SK-N-SH treated with all-trans-retinoic acid at 6 μM for 48 hours (cell line): ENCODE measurements around the gene LMO7.

Experiments
- ATAC-seq: fragments of 200-7000 bp; cut with Tn5 transposase; 3 replicates; pipeline ENCODE4 v1.9.1; 2020; ENCODE audit warnings: mild to moderate bottlenecking, moderate library complexity
- ARNTL ChIP-seq: fragments of 450-650 bp; formaldehyde crosslinking; IDR thresholded peaks from 2 replicates; pipeline ENCODE4 v1.5.0; 2020; ENCODE audit warnings: low read depth, mild to moderate bottlenecking, moderate library complexity, borderline replicate concordance
- BACH2 ChIP-seq: fragments of 250-450 bp; sonication (Bioruptor Pico); IDR thresholded peaks from 2 replicates; pipeline ENCODE4 v1.9.0; 2021; ENCODE audit warnings: mild to moderate bottlenecking, borderline replicate concordance
- CREB5 ChIP-seq: fragments of 250-450 bp; sonication (Bioruptor Pico); IDR thresholded peaks from 2 replicates; pipeline ENCODE4 v1.5.1; 2020; ENCODE audit warnings: low read depth, mild to moderate bottlenecking, moderate library complexity
- CSDC2 ChIP-seq: fragments of 250-450 bp; sonication (Bioruptor Pico); IDR thresholded peaks from 2 replicates; pipeline ENCODE4 v1.5.0; 2020; ENCODE audit warnings: mild to moderate bottlenecking, moderate library complexity
- CSRNP3 ChIP-seq: fragments of 250-450 bp; sonication (Bioruptor Pico); IDR thresholded peaks from 2 replicates; pipeline ENCODE4 v1.5.1; 2021; ENCODE audit warnings: mild to moderate bottlenecking, moderate library complexity
- ESRRG ChIP-seq: fragments of 250-450 bp; sonication (Bioruptor Pico); IDR thresholded peaks from 2 replicates; pipeline ENCODE4 v1.6.1; 2021; ENCODE audit warnings: mild to moderate bottlenecking
- GLIS3 ChIP-seq: fragments of 250-450 bp; sonication (Bioruptor Pico); IDR thresholded peaks from 2 replicates; pipeline ENCODE4 v1.5.0; 2020; ENCODE audit warnings: mild to moderate bottlenecking, moderate library complexity
- ISL1 ChIP-seq: fragments of 250-450 bp; sonication (Bioruptor Pico); IDR thresholded peaks from 2 replicates; pipeline ENCODE4 v2.1.2; 2022; ENCODE audit warnings: mild to moderate bottlenecking, moderate library complexity
- PATZ1 ChIP-seq: fragments of 250-450 bp; sonication (Bioruptor Pico); IDR thresholded peaks from 2 replicates; pipeline ENCODE4 v1.8.0; 2020; ENCODE audit warnings: mild to moderate bottlenecking, moderate library complexity, borderline replicate concordance
- PPARA ChIP-seq: fragments of 250-450 bp; sonication (Bioruptor Pico); IDR thresholded peaks from 2 replicates; pipeline ENCODE4 v1.5.0; 2020; ENCODE audit warnings: mild to moderate bottlenecking, borderline replicate concordance
- RARB ChIP-seq: fragments of 250-450 bp; sonication (Bioruptor Pico); IDR thresholded peaks from 2 replicates; pipeline ENCODE4 v1.8.0; 2021; ENCODE audit warnings: mild to moderate bottlenecking, moderate library complexity
- SNAI2 ChIP-seq: fragments of 250-450 bp; sonication (Bioruptor Pico); IDR thresholded peaks from 2 replicates; pipeline ENCODE4 v1.5.0; 2020; ENCODE audit warnings: mild to moderate bottlenecking, moderate library complexity
- TCF4 ChIP-seq: fragments of 250-450 bp; sonication (Bioruptor Pico); IDR thresholded peaks from 2 replicates; pipeline ENCODE4 v1.8.0; 2021; ENCODE audit warnings: mild to moderate bottlenecking, moderate library complexity, borderline replicate concordance
- TOX ChIP-seq: fragments of 250-450 bp; sonication (Bioruptor Pico); IDR thresholded peaks from 2 replicates; pipeline ENCODE4 v1.8.0; 2021; ENCODE audit warnings: mild to moderate bottlenecking, moderate library complexity, borderline replicate concordance
- TSHZ2 ChIP-seq: fragments of 250-450 bp; sonication (Bioruptor Pico); IDR thresholded peaks from 2 replicates; pipeline ENCODE4 v1.5.0; 2020; ENCODE audit warnings: mild to moderate bottlenecking, moderate library complexity
- ZC3H10 ChIP-seq: fragments of 250-450 bp; sonication (Bioruptor Pico); IDR thresholded peaks from 2 replicates; pipeline ENCODE4 v1.5.1; 2021; ENCODE audit warnings: mild to moderate bottlenecking, moderate library complexity
- ZFP3 ChIP-seq: fragments of 250-450 bp; sonication (Bioruptor Pico); IDR thresholded peaks from 2 replicates; pipeline ENCODE4 v1.5.0; 2020; ENCODE audit warnings: mild to moderate bottlenecking, moderate library complexity
- ZFP30 ChIP-seq: fragments of 450-650 bp; formaldehyde crosslinking; IDR thresholded peaks from 2 replicates; pipeline ENCODE4 v1.5.0; 2022; ENCODE audit warnings: mild to moderate bottlenecking, moderate library complexity
- ZNF70 ChIP-seq: fragments of 450-650 bp; formaldehyde crosslinking; IDR thresholded peaks from 2 replicates; pipeline ENCODE4 v1.5.0; 2020; ENCODE audit warnings: mild to moderate bottlenecking, moderate library complexity
- ZNF8 ChIP-seq: fragments of 450-650 bp; formaldehyde crosslinking; IDR thresholded peaks from 2 replicates; pipeline ENCODE4 v1.5.0; 2020; ENCODE audit warnings: mild to moderate bottlenecking, moderate library complexity
- TF ChIP-seq, protein P1 (sequence below): fragments of 250-450 bp; sonication (Bioruptor Pico); IDR thresholded peaks from 2 replicates; pipeline ENCODE4 v1.8.0; 2021; ENCODE audit warnings: low read depth, mild to moderate bottlenecking, moderate library complexity, borderline replicate concordance

Gene LMO7

GRCh38 chr13:75861786-75862185, 225.7 kb downstream of the LMO7 start:
- no peak for ATAC-seq
- TF ChIP-seq CREB5 (no peak), CSRNP3 (CRISPR knock-in tag) (no peak), ZNF70 (CRISPR knock-in tag) (no peak), ESRRG (CRISPR knock-in tag) (no peak), ZFP30 (CRISPR knock-in tag) (no peak), SNAI2 (CRISPR knock-in tag) (no peak), RARB (CRISPR knock-in tag) (no peak), TSHZ2 (no peak), ARNTL (CRISPR knock-in tag) (no peak), TCF4 (no peak), ZNF8 (CRISPR knock-in tag) (no peak), BACH2 (CRISPR knock-in tag) (no peak), PATZ1 (CRISPR knock-in tag) (no peak), ZC3H10 (CRISPR knock-in tag) (no peak)
- TF ChIP-seq, protein P1, sequence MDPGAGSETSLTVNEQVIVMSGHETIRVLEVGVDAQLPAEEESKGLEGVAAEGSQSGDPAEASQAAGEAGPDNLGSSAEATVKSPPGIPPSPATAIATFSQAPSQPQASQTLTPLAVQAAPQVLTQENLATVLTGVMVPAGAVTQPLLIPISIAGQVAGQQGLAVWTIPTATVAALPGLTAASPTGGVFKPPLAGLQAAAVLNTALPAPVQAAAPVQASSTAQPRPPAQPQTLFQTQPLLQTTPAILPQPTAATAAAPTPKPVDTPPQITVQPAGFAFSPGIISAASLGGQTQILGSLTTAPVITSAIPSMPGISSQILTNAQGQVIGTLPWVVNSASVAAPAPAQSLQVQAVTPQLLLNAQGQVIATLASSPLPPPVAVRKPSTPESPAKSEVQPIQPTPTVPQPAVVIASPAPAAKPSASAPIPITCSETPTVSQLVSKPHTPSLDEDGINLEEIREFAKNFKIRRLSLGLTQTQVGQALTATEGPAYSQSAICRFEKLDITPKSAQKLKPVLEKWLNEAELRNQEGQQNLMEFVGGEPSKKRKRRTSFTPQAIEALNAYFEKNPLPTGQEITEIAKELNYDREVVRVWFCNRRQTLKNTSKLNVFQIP (CRISPR knock-in tag): no peak

GRCh38 chr13:75864718-75865117, 228.6 kb downstream of the LMO7 start:
- ATAC-seq: no peak
- TF ChIP-seq GLIS3 (CRISPR knock-in tag): no peak
- no peak for TF ChIP-seq CSDC2 (CRISPR knock-in tag)
- TF ChIP-seq PATZ1 (CRISPR knock-in tag): no peak
- no peak for TF ChIP-seq TCF4
- TF ChIP-seq BACH2 (CRISPR knock-in tag): no peak
- TF ChIP-seq ISL1 (CRISPR knock-in tag): no peak
- no peak for TF ChIP-seq PPARA (CRISPR knock-in tag)
- no peak for TF ChIP-seq CSRNP3 (CRISPR knock-in tag)
- TF ChIP-seq TOX (CRISPR knock-in tag): no peak
- TF ChIP-seq ZFP3 (CRISPR knock-in tag): no peak
- TF ChIP-seq TSHZ2: no peak
- no peak for TF ChIP-seq ESRRG (CRISPR knock-in tag)
- TF ChIP-seq, protein P1 (CRISPR knock-in tag): no peak
- no peak for TF ChIP-seq ZNF8 (CRISPR knock-in tag)
- TF ChIP-seq ZNF70 (CRISPR knock-in tag): no peak
- TF ChIP-seq SNAI2 (CRISPR knock-in tag): no peak
- TF ChIP-seq RARB (CRISPR knock-in tag): no peak
- no peak for TF ChIP-seq ARNTL (CRISPR knock-in tag)
